Lower leg skin (tissue), 3 donors: ENCODE results near the gene EFCAB8.

Experiments used
- POLR2A ChIP-seq, 2 donors: fragments of 450-650 bp; IDR thresholded peaks; one replicate each; pipeline ENCODE4 v1.6.1; 2016 to 2017; ENCODE audit warnings: antibody characterized with exemption in 2 of 2, mild to moderate bottlenecking in 1 of 2, moderate library complexity in 1 of 2
- TF ChIP-seq, protein P1 (sequence below), 3 donors: fragments of 450-650 bp; IDR thresholded peaks; one replicate each; pipeline ENCODE4 v1.5.1; 2016; ENCODE audit warnings: antibody characterized with exemption in 3 of 3, mild to moderate bottlenecking in 3 of 3, moderate library complexity in 2 of 3

DNA sequence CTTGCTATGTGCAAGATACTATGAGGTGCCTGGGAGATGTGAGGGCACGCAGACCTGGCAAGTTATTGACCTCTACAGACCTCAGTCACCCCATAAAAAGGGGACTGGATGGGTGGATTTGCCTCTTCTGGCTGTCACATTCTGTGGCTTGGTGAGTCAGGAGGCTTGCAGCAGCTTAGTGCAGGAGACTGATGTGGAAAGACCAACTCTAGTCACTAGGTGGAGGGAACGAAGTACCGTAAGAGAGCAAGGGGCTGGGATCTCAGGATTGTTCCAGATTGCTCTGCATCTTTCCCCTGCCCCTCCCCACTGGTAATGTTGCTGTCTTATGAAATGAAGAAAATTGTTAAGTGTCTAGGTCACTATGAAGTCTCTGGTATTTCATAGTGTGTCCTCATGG is 35.6 kb upstream of the EFCAB8 start:
- TF ChIP-seq POLR2A (IDR thresholded peaks at IDR 0.05) = no peak
- TF ChIP-seq, protein P1, sequence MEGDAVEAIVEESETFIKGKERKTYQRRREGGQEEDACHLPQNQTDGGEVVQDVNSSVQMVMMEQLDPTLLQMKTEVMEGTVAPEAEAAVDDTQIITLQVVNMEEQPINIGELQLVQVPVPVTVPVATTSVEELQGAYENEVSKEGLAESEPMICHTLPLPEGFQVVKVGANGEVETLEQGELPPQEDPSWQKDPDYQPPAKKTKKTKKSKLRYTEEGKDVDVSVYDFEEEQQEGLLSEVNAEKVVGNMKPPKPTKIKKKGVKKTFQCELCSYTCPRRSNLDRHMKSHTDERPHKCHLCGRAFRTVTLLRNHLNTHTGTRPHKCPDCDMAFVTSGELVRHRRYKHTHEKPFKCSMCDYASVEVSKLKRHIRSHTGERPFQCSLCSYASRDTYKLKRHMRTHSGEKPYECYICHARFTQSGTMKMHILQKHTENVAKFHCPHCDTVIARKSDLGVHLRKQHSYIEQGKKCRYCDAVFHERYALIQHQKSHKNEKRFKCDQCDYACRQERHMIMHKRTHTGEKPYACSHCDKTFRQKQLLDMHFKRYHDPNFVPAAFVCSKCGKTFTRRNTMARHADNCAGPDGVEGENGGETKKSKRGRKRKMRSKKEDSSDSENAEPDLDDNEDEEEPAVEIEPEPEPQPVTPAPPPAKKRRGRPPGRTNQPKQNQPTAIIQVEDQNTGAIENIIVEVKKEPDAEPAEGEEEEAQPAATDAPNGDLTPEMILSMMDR (IDR thresholded peaks at IDR 0.05) = no peak
